Loucy (cell line): ENCODE data around the gene UBE2G1.

ENCODE experiments used
- H2AFZ ChIP-seq: fragments of 200-600 bp; sonication (generic); 2 replicates; pipeline ENCODE4 v1.6.0; 2016; ENCODE audit warnings: antibody characterized with exemption, mild to moderate bottlenecking, low read length, moderate library complexity
- H3F3A ChIP-seq: fragments of 200-600 bp; 2 replicates; pipeline ENCODE4 v1.6.0; 2016; ENCODE audit warnings: antibody characterized with exemption, low read depth, mild to moderate bottlenecking
- H3K27me3 ChIP-seq: fragments of 200-600 bp; sonication (generic); 2 replicates; pipeline ENCODE4 v1.6.1; 2014; ENCODE audit warnings: low read length, mild to moderate bottlenecking; ENCODE audit not compliant: insufficient read depth, poor library complexity, severe bottlenecking
- H3K36me3 ChIP-seq: fragments of 200-600 bp; sonication (generic); 2 replicates; pipeline ENCODE4 v1.6.1; 2016; ENCODE audit warnings: low read length; ENCODE audit not compliant: insufficient read depth
- H3K4me1 ChIP-seq: fragments of 200-600 bp; sonication (generic); 2 replicates; pipeline ENCODE4 v1.5.1; 2014; ENCODE audit warnings: low read length, mild to moderate bottlenecking; ENCODE audit not compliant: insufficient read depth, poor library complexity, severe bottlenecking
- H3K4me2 ChIP-seq: fragments of 200-600 bp; sonication (generic); 2 replicates; pipeline ENCODE4 v1.6.0; 2014; ENCODE audit warnings: antibody characterized with exemption, low read length, low read depth, mild to moderate bottlenecking; ENCODE audit not compliant: poor library complexity, severe bottlenecking
- H3K4me3 ChIP-seq: fragments of 200-600 bp; sonication (generic); 2 replicates; pipeline ENCODE4 v1.5.1; 2014; ENCODE audit warnings: low read length, mild to moderate bottlenecking, mixed read lengths; ENCODE audit not compliant: poor library complexity, severe bottlenecking
- H3K79me2 ChIP-seq: fragments of 200-600 bp; sonication (generic); 2 replicates; pipeline ENCODE4 v1.6.1; 2014; ENCODE audit warnings: low read length; ENCODE audit not compliant: insufficient read depth
- H3K9ac ChIP-seq: fragments of 200-600 bp; sonication (generic); 2 replicates; pipeline ENCODE4 v1.6.0; 2014; ENCODE audit warnings: mild to moderate bottlenecking, low read depth, low read length, moderate library complexity; ENCODE audit not compliant: poor library complexity, severe bottlenecking
- H3K9me2 ChIP-seq: fragments of 200-600 bp; sonication (generic); replicated peaks from 2 replicates; pipeline ENCODE4 v1.6.1; 2016; ENCODE audit warnings: low read depth, low read length, mixed read lengths
- H3K9me3 ChIP-seq: fragments of 200-600 bp; sonication (generic); 2 replicates; pipeline ENCODE4 v1.6.1; 2014; ENCODE audit warnings: mild to moderate bottlenecking, antibody characterized with exemption, low read length, low read depth; ENCODE audit not compliant: insufficient read depth
- H4K20me1 ChIP-seq: fragments of 200-600 bp; sonication (generic); 2 replicates; pipeline ENCODE4 v1.6.0; 2014; ENCODE audit warnings: antibody characterized with exemption, low read length, mild to moderate bottlenecking; ENCODE audit not compliant: insufficient read depth, poor library complexity, severe bottlenecking
- EZH2phosphoT487 ChIP-seq: fragments of 200-600 bp; IDR thresholded peaks from 2 replicates; pipeline ENCODE4 v1.6.1; 2018; ENCODE audit warnings: antibody characterized with exemption, mild to moderate bottlenecking, moderate library complexity, borderline replicate concordance
- TF ChIP-seq, protein P1 (sequence below): fragments of 200-600 bp; sonication (generic); conservative IDR thresholded peaks from 2 replicates; pipeline ENCODE4 v1.5.1; 2014; ENCODE audit warnings: mild to moderate bottlenecking, antibody characterized with exemption, low read length

Gene UBE2G1

DNA sequence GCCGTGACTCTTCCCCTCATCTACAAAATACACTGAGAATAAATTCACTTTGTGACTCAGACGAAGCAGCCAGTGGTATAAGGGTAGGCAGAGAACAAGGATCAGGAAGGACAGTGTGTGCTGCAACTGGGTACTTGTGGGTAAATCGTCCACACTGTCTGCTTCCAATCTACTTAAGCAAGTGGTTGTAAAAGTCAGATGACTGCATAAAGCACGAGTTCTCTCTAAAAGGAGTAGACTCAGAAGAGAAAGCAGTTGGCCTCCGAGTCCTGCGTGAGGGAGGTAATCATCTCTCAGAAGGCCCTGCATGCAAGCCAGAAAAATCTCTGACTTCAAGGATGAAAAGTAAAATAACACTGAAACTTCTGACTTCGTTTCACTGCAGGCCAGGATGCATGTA is 145.8 kb downstream of the UBE2G1 start:
- H3K4me1 ChIP-seq: no peaks in the 10 kb centered on the region
- no peaks in the 10 kb centered on the region for H3K79me2 ChIP-seq
- H3F3A ChIP-seq: 0 out of 2 replicates have a peak, but pooled peaks cover 2% of the 10 kb centered on the region
- no peaks in the 10 kb centered on the region for H3K27me3 ChIP-seq
- H3K36me3 ChIP-seq: peaks cover 26% of the 10 kb centered on the region; the same call in 1 of the 2 replicates
- H3K9ac ChIP-seq: no peak overlapping the region
- no peak overlapping the region for H2AFZ ChIP-seq
- no peaks in the 10 kb centered on the region for H3K9me3 ChIP-seq
- no peak overlapping the region for H3K4me3 ChIP-seq
- no peaks in the 10 kb centered on the region for H4K20me1 ChIP-seq
- TF ChIP-seq EZH2phosphoT487: no peak
- TF ChIP-seq, protein P1, sequence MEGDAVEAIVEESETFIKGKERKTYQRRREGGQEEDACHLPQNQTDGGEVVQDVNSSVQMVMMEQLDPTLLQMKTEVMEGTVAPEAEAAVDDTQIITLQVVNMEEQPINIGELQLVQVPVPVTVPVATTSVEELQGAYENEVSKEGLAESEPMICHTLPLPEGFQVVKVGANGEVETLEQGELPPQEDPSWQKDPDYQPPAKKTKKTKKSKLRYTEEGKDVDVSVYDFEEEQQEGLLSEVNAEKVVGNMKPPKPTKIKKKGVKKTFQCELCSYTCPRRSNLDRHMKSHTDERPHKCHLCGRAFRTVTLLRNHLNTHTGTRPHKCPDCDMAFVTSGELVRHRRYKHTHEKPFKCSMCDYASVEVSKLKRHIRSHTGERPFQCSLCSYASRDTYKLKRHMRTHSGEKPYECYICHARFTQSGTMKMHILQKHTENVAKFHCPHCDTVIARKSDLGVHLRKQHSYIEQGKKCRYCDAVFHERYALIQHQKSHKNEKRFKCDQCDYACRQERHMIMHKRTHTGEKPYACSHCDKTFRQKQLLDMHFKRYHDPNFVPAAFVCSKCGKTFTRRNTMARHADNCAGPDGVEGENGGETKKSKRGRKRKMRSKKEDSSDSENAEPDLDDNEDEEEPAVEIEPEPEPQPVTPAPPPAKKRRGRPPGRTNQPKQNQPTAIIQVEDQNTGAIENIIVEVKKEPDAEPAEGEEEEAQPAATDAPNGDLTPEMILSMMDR: no peak
- H3K4me2 ChIP-seq: no peak overlapping the region
- no peaks in the 10 kb centered on the region for H3K9me2 ChIP-seq
